ENCODE data around the gene PYGB.

- no peak for TF ChIP-seq POLR2AphosphoS5 (IDR thresholded peaks at IDR 0.05; ENCODE audit: low read depth, low read length)
- TF ChIP-seq TAF1 (IDR thresholded peaks at IDR 0.05; ENCODE audit: low read depth, low read length), result no peak
- no peak for TF ChIP-seq POLR2A (IDR thresholded peaks at IDR 0.05; ENCODE audit: low read depth, low read length)
Observed at GRCh38 chr20:25340380-25340779, 92.5 kb downstream of the PYGB start.
